NCI-H1048 (cell line): ENCODE measurements around the gene ETFA.

Experiments
- DNase-seq: peaks from one replicate; lab custom pipeline; 2025; lab: John Stamatoyannopoulos, UW

Gene ETFA

GRCh38 chr15:76193934-76194333 lies 117.3 kb downstream of the ETFA start:
- no peak for DNase-seq

- DNase-seq = no peak
Measured at GRCh38 chr15:76192715-76193114, 118.6 kb downstream of the ETFA start.

GRCh38 chr15:76191539-76192244 lies 119.6 kb downstream of the ETFA start:
- no peak for DNase-seq

- DNase-seq = peak; percentile 67
Measured at GRCh38 chr15:76190751-76191538, 120.3 kb downstream of the ETFA start.

GRCh38 chr15:76190070-76190564 lies 121.2 kb downstream of the ETFA start:
- no peak for DNase-seq

- no peak for DNase-seq
Measured at GRCh38 chr15:76189106-76189505, 122.2 kb downstream of the ETFA start.

- no peak for DNase-seq
Measured at GRCh38 chr15:76187163-76187562, 124.1 kb downstream of the ETFA start.

GRCh38 chr15:76185716-76186115 lies 125.6 kb downstream of the ETFA start:
- peak; percentile 29 for DNase-seq

GRCh38 chr15:76184650-76185035 lies 126.6 kb downstream of the ETFA start:
- DNase-seq = no peak

GRCh38 chr15:76183930-76184649 lies 127.2 kb downstream of the ETFA start:
- no peak for DNase-seq

- no peak for DNase-seq
Measured at GRCh38 chr15:76181705-76182107, 129.6 kb downstream of the ETFA start.

- DNase-seq = no peak
Measured at GRCh38 chr15:76180321-76180720, 130.9 kb downstream of the ETFA start.

- DNase-seq = no peak
Measured at GRCh38 chr15:76179023-76179422, 132.2 kb downstream of the ETFA start.

- no peak for DNase-seq
Measured at GRCh38 chr15:76178296-76179000, 132.8 kb downstream of the ETFA start.

- no peak for DNase-seq
Measured at GRCh38 chr15:76177491-76178040, 133.7 kb downstream of the ETFA start.

GRCh38 chr15:76176487-76177085 lies 134.7 kb downstream of the ETFA start:
- no peak for DNase-seq

GRCh38 chr15:76176059-76176458 lies 135.2 kb downstream of the ETFA start:
- DNase-seq = no peak

- DNase-seq = no peak
Measured at GRCh38 chr15:76175442-76175841, 135.8 kb downstream of the ETFA start.

- no peak for DNase-seq
Measured at GRCh38 chr15:76174654-76175053, 136.6 kb downstream of the ETFA start.

GRCh38 chr15:76173317-76173834 lies 137.9 kb downstream of the ETFA start:
- DNase-seq = no peak

- no peak for DNase-seq
Measured at GRCh38 chr15:76172782-76173181, 138.5 kb downstream of the ETFA start.
